Measurements from ENCODE around the gene MCM7.

- no peak for TF ChIP-seq CTCF (IDR thresholded peaks at IDR 0.05)
- TF ChIP-seq POLR2A (IDR thresholded peaks at IDR 0.05): no peak
These were observed 2.3 kb downstream of the MCM7 start for GRCh38 chr7:100098913-100099312.
